Bronchial epithelial cell (primary cell): ENCODE results near the gene STK11. TPM values are rescaled to one million over a fixed set of nuclear protein-coding genes. Genes with fewer than 3 reads are reported as not detected.

Experiments
- DNase-seq: peaks from one replicate; pipeline ENCODE4 v3.0.0-alpha.2; 2010; ENCODE audit warnings: low read depth
- FAIRE-seq: peaks from 2 replicates; lab custom pipeline; 2011; peaks lifted over from hg19 to GRCh38; lab: Jason Lieb, UNC
- H3K27me3 ChIP-seq: 2 replicates; pipeline ENCODE4 v1.5.1; 2011; ENCODE audit warnings: low read length; ENCODE audit not compliant: control insufficient read depth, insufficient read depth
- H3K36me3 ChIP-seq: 2 replicates; pipeline ENCODE4 v1.5.1; 2011; ENCODE audit warnings: low read length; ENCODE audit not compliant: control insufficient read depth, insufficient read depth
- H3K4me3 ChIP-seq: 2 replicates; pipeline ENCODE4 v1.5.1; 2011; ENCODE audit warnings: mild to moderate bottlenecking, low read depth, low read length, control low read depth
- total RNA-seq: library from RNA; depleted of rRNA; stranded (reverse); fragments of >200 nt; gene quantifications from 2 replicates; pipeline ENCODE4 v1.2.1, GENCODE V29; 2014
- TF ChIP-seq, protein P1 (sequence below): IDR thresholded peaks from 2 replicates; pipeline ENCODE4 v1.5.1; 2011; ENCODE audit warnings: mild to moderate bottlenecking, moderate library complexity, low read length, control low read depth, inconsistent platforms; ENCODE audit not compliant: insufficient read depth, severe bottlenecking

Gene STK11
- total RNA-seq, 1 donor from 2014 or later: 117 TPM

DNA sequence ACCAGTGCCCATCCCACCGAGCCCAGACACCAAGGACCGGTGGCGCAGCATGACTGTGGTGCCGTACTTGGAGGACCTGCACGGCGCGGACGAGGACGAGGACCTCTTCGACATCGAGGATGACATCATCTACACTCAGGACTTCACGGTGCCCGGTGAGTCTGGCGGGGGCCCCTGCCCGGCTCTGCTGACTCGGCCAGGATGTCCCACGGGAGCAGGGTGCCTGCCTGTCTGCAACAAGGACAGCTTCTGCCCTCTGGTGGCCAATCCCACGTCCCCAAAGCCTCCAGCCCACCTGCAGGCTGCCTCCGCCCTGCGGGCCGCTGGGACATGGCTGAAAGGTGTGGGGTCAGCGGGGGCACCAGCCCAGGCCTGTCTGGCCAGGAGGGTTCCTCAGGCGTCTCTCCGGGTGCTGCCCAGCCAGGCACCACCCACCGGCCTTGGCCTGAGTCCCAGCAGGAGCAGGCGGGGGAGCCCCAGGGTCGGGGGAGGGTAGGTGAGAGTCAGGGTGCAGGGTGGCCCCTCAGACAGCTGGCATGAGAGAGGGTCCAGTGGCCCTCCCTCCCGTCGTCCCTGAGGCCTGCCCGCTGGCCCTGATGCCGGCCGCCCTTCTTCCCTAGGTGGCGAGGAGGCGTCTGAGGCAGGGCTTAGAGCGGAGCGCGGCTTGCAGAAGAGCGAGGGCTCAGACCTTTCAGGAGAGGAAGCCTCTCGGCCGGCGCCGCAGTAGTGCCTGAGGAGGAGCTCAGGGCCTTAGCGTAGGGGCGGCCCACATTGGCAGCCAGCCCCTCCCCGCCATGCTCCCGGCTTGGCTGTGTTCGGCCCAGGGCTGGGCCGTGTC lies 17.7 kb downstream of the STK11 start:
- FAIRE-seq (no peak), DNase-seq (peak; percentile 26)
- TF ChIP-seq, protein P1, sequence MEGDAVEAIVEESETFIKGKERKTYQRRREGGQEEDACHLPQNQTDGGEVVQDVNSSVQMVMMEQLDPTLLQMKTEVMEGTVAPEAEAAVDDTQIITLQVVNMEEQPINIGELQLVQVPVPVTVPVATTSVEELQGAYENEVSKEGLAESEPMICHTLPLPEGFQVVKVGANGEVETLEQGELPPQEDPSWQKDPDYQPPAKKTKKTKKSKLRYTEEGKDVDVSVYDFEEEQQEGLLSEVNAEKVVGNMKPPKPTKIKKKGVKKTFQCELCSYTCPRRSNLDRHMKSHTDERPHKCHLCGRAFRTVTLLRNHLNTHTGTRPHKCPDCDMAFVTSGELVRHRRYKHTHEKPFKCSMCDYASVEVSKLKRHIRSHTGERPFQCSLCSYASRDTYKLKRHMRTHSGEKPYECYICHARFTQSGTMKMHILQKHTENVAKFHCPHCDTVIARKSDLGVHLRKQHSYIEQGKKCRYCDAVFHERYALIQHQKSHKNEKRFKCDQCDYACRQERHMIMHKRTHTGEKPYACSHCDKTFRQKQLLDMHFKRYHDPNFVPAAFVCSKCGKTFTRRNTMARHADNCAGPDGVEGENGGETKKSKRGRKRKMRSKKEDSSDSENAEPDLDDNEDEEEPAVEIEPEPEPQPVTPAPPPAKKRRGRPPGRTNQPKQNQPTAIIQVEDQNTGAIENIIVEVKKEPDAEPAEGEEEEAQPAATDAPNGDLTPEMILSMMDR: peak; percentile 67
- Histone ChIP-seq H3K27me3 (no peaks in the 10 kb centered on the region), H3K4me3 (no peak overlapping the region), H3K36me3 (peaks cover 22% of the 10 kb centered on the region)

DNA sequence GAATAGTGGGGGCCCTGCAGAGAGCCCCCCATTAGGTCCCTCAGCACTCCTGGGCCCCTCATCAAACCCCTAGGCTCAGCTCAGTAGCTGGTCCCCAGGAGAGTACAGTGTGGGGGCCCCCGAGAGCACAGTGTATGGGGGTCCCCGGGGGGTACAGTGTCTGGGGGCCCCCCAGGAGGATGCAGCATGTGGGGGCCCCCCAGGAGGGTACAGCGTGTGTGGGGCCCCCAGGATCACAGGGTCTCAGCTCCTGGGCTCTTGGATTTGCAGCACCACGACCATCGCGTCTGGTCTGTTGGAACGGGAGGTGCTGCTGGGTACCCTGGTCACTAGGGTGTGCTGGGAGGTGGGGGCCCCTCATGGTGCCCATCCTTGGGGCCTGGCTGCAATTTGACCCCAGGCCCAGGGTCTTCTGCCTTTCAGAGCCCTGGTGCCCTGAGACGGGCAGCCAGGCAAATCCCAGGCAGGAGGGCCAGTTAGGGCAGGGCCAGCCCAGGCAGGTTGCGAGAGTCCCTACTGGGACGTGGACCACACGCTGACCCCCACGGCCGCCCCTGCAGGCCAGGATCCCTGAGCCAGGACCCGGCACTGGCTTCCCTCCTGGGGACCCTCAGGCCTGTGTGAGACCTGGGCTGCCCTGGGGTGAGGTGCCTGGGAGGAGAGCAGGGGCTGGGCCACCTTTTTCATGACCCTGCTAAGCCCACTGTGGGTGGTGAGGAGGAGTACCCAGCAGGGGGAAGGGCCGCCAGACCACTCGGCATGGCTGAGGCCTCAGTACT lies 18.7 kb downstream of the STK11 start:
- FAIRE-seq: no peak
- Histone ChIP-seq H3K27me3 (no peaks in the 10 kb centered on the region), H3K36me3 (peaks cover 22% of the 10 kb centered on the region)

DNA sequence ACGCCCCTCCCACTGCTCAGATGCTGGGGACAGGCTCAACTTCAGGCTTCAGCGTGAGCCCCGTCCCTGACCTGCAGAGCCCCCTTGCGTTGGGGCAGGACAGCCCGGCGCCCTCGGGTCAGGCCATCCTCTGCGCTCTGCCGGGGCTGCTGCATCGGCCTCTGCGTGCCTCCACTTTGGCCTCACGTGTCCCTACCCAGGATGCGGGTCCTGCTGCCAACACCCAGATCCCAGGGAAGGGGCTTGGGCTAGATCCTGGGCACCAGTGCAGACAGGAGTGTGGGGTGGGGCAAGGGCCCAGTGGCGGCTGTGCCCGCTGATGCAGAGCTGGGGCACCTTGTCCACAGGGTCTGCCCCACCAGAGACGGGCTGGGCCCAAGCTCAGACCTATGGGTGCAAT lies 19.3 kb downstream of the STK11 start:
- Histone ChIP-seq H3K27me3 (no peaks in the 10 kb centered on the region), H3K36me3 (peaks cover 22% of the 10 kb centered on the region), H3K4me3 (no peak overlapping the region)
- TF ChIP-seq, protein P1: no peak
- FAIRE-seq (no peak), DNase-seq (no peak)

More for the DNA sequence above, 18.7 kb downstream of the STK11 start:
- TF ChIP-seq, protein P1: no peak
- DNase-seq: no peak
- no peak overlapping the region for H3K4me3 ChIP-seq

DNA sequence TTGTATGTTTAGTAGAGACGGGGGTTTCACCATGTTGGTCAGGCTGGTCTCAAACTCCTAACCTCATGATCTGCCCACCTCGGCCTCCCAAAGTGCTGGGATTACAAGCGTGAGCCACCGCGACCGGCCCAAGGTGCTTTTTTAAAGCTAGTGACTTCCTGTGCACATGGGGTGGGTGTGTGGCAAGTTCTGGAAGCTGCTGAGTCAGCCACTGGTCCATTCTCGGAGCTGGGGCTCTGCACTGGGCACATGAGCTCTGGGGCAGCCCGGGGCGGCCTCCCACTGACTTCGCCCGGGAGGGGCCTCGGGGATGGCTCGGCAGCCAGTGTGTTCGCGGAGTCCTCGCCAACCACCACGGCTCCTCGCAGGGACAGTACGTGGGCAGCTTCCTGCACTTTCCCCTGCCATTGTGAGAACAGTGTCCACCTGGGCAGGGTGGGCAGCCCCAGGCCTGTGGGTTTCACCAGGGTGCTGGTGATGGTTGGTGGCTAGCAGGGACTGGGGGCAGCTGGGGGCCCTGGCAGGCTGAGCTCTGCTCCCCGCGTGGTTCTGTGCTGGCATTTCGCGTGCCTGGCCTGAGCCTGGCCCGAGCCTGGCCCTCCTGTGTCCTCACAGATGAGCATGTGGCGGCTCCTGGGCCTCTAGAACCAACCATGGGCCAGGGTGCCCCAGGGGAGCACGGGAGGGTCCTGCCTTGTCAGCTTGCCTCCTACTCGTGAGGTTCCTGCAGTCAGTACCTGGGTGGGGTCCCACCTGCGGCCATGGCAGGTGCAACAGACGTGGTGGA lies 20.1 kb downstream of the STK11 start:
- H3K27me3 ChIP-seq: no peaks in the 10 kb centered on the region
- TF ChIP-seq, protein P1: no peak
- DNase-seq (no peak), FAIRE-seq (no peak)
- H3K4me3 ChIP-seq: no peak overlapping the region
- H3K36me3 ChIP-seq: peaks cover 22% of the 10 kb centered on the region

GRCh38 chr19:1226227-1226518 lies 20.6 kb downstream of the STK11 start:
- FAIRE-seq (no peak), DNase-seq (no peak)
- peaks cover 17% of the 10 kb centered on the region for H3K36me3 ChIP-seq
- no peaks in the 10 kb centered on the region for H3K27me3 ChIP-seq
- TF ChIP-seq, protein P1: no peak
- no peak overlapping the region for H3K4me3 ChIP-seq
